HG03135 (cell line): ENCODE measurements around the gene MS4A18.
"Not testable (repeated sequence)": the region's sequence is repeated elsewhere in the genome, so short reads cannot be mapped to it uniquely, and the experiment has no call there.

ENCODE experiments used
- ATAC-seq: cut with Tn5 transposase; IDR thresholded peaks from one replicate; pipeline ENCODE4 v1.9.1; 2021; ENCODE audit warnings: mild to moderate bottlenecking, moderate library complexity; ENCODE audit not compliant: unreplicated experiment

The MS4A18 gene

GRCh38 chr11:60734279-60734678 lies 9.8 kb downstream of the MS4A18 start:
- no peak for ATAC-seq

GRCh38 chr11:60739114-60739513 lies 14.6 kb downstream of the MS4A18 start:
- no peak for ATAC-seq

- ATAC-seq = no peak
Measured at GRCh38 chr11:60740573-60740972, 16.1 kb downstream of the MS4A18 start.

- ATAC-seq = no peak
Measured at GRCh38 chr11:60741421-60741820, 16.9 kb downstream of the MS4A18 start.

GRCh38 chr11:60743058-60743457 lies 18.5 kb downstream of the MS4A18 start:
- ATAC-seq = no peak

GRCh38 chr11:60744114-60744513 lies 19.6 kb downstream of the MS4A18 start:
- ATAC-seq = no peak

- ATAC-seq = no peak
Measured at GRCh38 chr11:60747359-60747873, 22.9 kb downstream of the MS4A18 start.

GRCh38 chr11:60748225-60748624 lies 23.7 kb downstream of the MS4A18 start:
- ATAC-seq = no peak

- no peak for ATAC-seq
Measured at GRCh38 chr11:60748821-60749220, 24.3 kb downstream of the MS4A18 start.

GRCh38 chr11:60750911-60751310 lies 26.4 kb downstream of the MS4A18 start:
- ATAC-seq = no peak

- no peak for ATAC-seq
Measured at GRCh38 chr11:60753309-60753708, 28.8 kb downstream of the MS4A18 start.

- ATAC-seq = no peak
Measured at GRCh38 chr11:60754887-60755286, 30.4 kb downstream of the MS4A18 start.

- ATAC-seq = no peak
Measured at GRCh38 chr11:60756307-60757032, 31.9 kb downstream of the MS4A18 start, which contains the start of gene MS4A15. Gene MS4A15 (plus strand): TSS chr11:60756867. CDS start chr11:60763734, 6,867 bp downstream.

- no peak for ATAC-seq
Measured at GRCh38 chr11:60757231-60757800, 32.8 kb downstream of the MS4A18 start.

GRCh38 chr11:60758671-60759070 lies 34.2 kb downstream of the MS4A18 start:
- not testable (repeated sequence) for ATAC-seq

- ATAC-seq = not testable (repeated sequence)
Measured at GRCh38 chr11:60759438-60760225, 35.1 kb downstream of the MS4A18 start.

- no peak for ATAC-seq
Measured at GRCh38 chr11:60761436-60762190, 37.1 kb downstream of the MS4A18 start.

GRCh38 chr11:60762851-60763691 lies 38.6 kb downstream of the MS4A18 start:
- ATAC-seq = peak; percentile 66

GRCh38 chr11:60763692-60764369 lies 39.3 kb downstream of the MS4A18 start:
- ATAC-seq = no peak
